Glutamatergic neuron (in vitro differentiated cells): Measurements from ENCODE around the gene UGT1A5. TPM values are rescaled to one million over a fixed set of nuclear protein-coding genes. Genes with fewer than 3 reads are reported as not detected.

Experiments
- DNase-seq: peaks from one replicate; pipeline ENCODE4 v3.0.0; 2022
- H3K27ac Mint-ChIP-seq: one replicate; pipeline ENCODE4 v1.8.0; 2020; ENCODE audit warnings: mild to moderate bottlenecking, mixed read lengths, inconsistent platforms; ENCODE audit not compliant: unreplicated experiment
- H3K27me3 Mint-ChIP-seq: one replicate; pipeline ENCODE4 v1.8.0; 2020; ENCODE audit warnings: mild to moderate bottlenecking, moderate library complexity, mixed read lengths, inconsistent platforms; ENCODE audit not compliant: unreplicated experiment
- H3K36me3 Mint-ChIP-seq: one replicate; pipeline ENCODE4 v1.8.0; 2020; ENCODE audit warnings: mild to moderate bottlenecking, mixed read lengths, inconsistent platforms; ENCODE audit not compliant: unreplicated experiment
- H3K4me1 Mint-ChIP-seq: one replicate; pipeline ENCODE4 v1.8.0; 2020; ENCODE audit warnings: mild to moderate bottlenecking, low read depth, mixed read lengths, inconsistent platforms; ENCODE audit not compliant: unreplicated experiment
- H3K4me3 Mint-ChIP-seq: one replicate; pipeline ENCODE4 v1.8.0; 2020; ENCODE audit warnings: mild to moderate bottlenecking, mixed read lengths, inconsistent platforms; ENCODE audit not compliant: unreplicated experiment
- H3K9me3 Mint-ChIP-seq: one replicate; pipeline ENCODE4 v1.8.0; 2020; ENCODE audit warnings: mild to moderate bottlenecking, moderate library complexity, mixed read lengths, inconsistent platforms; ENCODE audit not compliant: unreplicated experiment
- CTCF ChIP-seq: fragments of 200-600 bp; sonication (generic); IDR thresholded peaks from one replicate; pipeline ENCODE4 v1.5.0; 2021; ENCODE audit not compliant: partially characterized antibody, unreplicated experiment
- total RNA-seq: library from RNA; stranded (reverse); fragmentation: NEBNext Ultra II Directional; extraction: Animal tissue kit (Norgen Biotek cat#: 25700); gene quantifications from one replicate; pipeline ENCODE4 v1.2.1, GENCODE V29; 2021; ENCODE audit not compliant: unreplicated experiment

The UGT1A5 gene
- total RNA-seq, 1 donor from 2014 or later, result not detected

- no peak for TF ChIP-seq CTCF
- Mint-ChIP-seq H3K27ac (no peak overlapping the region), H3K4me1 (peaks cover 3% of the 10 kb centered on the region), H3K27me3 (peaks cover 3% of the 10 kb centered on the region), H3K4me3 (no peak overlapping the region), H3K9me3 (peaks cover 9% of the 10 kb centered on the region), H3K36me3 (no peaks in the 10 kb centered on the region)
- no peak for DNase-seq
These were observed 86.5 kb downstream of the UGT1A5 start for GRCh38 chr2:233799087-233799665.

- no peak for DNase-seq
- H3K4me1 Mint-ChIP-seq, result peaks cover 3% of the 10 kb centered on the region
- no peak overlapping the region for H3K27ac Mint-ChIP-seq
- peaks cover 9% of the 10 kb centered on the region for H3K9me3 Mint-ChIP-seq
- TF ChIP-seq CTCF, result no peak
- H3K4me3 Mint-ChIP-seq, result no peak overlapping the region
- H3K27me3 Mint-ChIP-seq, result peaks cover 4% of the 10 kb centered on the region
- no peaks in the 10 kb centered on the region for H3K36me3 Mint-ChIP-seq
These were observed 87.0 kb downstream of the UGT1A5 start for GRCh38 chr2:233799716-233800115.

- H3K9me3 Mint-ChIP-seq, result peaks cover 4% of the 10 kb centered on the region
- TF ChIP-seq CTCF, result no peak
- no peak for DNase-seq
- no peak overlapping the region for H3K27ac Mint-ChIP-seq
- H3K36me3 Mint-ChIP-seq, result no peaks in the 10 kb centered on the region
- H3K4me3 Mint-ChIP-seq, result no peak overlapping the region
- H3K27me3 Mint-ChIP-seq, result peaks cover 4% of the 10 kb centered on the region
- peaks cover 3% of the 10 kb centered on the region for H3K4me1 Mint-ChIP-seq
These were observed 87.5 kb downstream of the UGT1A5 start for GRCh38 chr2:233800208-233800607.

- no peaks in the 10 kb centered on the region for H3K36me3 Mint-ChIP-seq
- no peak for TF ChIP-seq CTCF
- no peak for DNase-seq
- H3K9me3 Mint-ChIP-seq, result peaks cover 4% of the 10 kb centered on the region
- H3K4me1 Mint-ChIP-seq, result peaks cover 3% of the 10 kb centered on the region
- no peak overlapping the region for H3K27ac Mint-ChIP-seq
- peaks cover 4% of the 10 kb centered on the region for H3K27me3 Mint-ChIP-seq
- H3K4me3 Mint-ChIP-seq, result no peak overlapping the region
These were observed 88.8 kb downstream of the UGT1A5 start for GRCh38 chr2:233801357-233802131.
